ENCODE data around the gene CD300LB.
"Not testable (repeated sequence)": the region's sequence is repeated elsewhere in the genome, so short reads cannot be mapped to it uniquely, and the experiment has no call there.

Gene CD300LB

DNA sequence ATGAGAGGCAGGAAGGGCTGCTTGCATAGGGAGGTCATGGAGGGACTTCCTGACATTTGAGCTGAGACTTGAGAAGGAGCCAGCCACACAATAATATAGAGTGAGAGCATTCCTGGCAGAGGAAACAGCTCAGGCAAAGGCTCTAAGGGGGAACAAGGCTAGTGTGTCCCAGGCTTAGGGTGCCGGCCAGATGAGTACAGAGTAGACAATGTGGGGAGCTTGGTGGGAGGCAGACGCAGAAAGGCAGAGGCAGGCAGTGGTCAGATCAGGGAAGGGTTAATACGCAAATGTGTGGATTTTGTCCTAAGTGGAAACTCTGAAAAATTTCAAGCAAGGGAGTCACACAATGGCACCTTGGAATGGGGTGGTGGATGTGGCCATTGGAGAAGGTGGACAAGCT lies 31.3 kb downstream of the CD300LB start:
- no peak for DNase-seq (ENCODE audit: low read depth in 1 of 2, low spot score in 1 of 2)

DNA sequence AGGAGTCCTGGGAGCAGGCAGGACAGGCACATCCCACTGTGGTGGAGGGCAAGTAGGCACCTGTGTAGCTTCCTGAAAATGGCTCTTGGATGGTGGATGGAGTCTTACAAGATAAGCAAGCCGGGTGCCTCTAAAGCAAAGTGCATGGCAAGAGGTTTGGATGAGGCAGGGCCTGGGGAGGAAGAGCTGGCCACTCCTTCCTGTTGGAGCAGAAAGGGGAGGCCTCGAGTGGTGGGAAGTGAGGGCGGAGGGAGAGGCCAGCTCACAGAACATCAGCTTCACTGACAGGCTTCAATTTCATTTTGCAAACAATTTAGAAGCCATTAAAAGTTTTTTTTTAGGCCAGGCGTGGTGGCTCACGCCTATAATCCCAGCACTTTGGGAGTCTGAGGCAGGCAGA lies 33.8 kb downstream of the CD300LB start:
- DNase-seq (ENCODE audit: low read depth in 1 of 2, low spot score in 1 of 2) = no peak

DNA sequence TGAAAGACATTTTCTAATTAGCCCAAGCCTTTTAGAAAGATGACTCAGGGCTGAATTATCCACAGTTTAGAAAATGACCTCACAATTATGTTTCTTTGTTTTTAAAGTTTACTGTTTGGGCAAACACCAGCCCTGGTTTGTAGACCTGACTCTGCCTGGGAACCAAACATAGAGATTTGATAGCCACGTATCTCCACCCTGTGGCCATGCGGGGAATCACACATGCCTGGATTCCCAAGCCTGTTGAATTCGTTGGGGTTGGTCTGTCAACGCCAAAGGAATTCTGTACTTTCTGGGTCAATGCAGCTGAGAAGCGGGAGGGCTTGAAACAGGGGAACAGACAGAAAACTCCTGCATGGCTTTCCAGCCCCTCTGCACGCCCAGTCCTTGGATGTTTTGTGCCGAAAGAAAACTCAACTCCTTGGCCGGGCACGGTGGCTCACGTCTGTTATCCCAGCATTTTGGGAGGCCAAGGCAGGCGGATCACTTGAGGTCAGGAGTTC lies 37.9 kb downstream of the CD300LB start:
- DNase-seq (ENCODE audit: low read depth in 1 of 2, low spot score in 1 of 2) = peak; percentile 32 to 56

DNA sequence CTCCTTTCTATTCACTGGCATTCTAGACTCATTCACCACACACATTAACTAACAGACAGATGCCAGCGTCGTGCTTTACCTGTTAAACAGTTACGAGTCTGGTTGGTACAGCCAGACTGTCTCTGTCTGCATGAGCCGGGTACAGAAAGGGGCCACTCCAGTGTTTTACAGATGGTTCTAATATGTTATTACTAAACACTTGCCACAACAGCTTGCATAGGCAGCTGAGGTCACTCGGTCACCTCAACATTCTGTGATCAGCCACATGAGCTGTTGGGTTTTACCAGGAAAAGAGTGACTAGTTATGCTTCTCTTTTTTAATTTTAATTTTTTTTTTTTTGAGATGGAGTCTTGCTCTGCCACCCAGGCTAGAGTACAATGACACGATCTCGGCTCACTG lies 39.6 kb downstream of the CD300LB start:
- no peak for DNase-seq (ENCODE audit: low read depth in 1 of 2, low spot score in 1 of 2)

DNA sequence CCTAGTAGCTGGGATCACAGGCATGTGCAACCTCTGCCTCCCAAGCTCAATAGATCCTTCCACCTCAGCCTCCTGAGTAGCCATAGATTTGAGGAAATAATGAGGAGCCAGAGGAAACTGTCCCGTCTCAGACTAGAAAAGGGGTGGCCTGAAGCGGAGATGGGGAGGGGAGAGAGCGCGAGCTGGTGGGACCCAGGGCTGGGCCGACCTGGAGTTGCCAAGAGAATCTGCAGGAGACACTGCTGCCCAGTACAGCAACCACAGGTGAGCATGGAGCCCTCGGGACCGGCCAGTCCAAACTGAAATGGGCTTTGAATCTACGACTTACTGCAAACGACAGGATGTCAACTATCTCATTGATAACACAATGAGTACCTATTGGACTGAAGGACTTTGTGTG lies 40.6 kb downstream of the CD300LB start:
- DNase-seq (ENCODE audit: low read depth in 1 of 2, low spot score in 1 of 2) = no peak

DNA sequence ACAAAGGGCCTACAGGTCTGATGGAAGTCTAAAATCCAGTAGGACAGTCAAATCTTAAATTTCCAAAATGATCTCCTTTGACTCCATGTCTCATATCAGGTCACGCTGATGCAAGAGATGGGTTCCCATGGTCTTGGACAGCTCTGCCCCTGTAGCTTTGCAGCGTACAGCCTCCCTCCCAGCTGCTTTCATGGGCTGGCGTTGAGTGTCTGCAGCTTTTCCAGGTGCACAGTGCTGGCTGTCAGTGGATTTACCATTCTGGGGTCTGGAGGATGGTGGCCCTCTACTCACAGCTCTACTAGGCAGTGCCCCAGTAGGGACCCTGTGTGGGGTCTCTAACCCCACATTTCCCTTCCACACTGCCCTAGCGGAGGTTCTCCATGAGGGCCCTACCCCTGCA lies 43.0 kb downstream of the CD300LB start:
- DNase-seq (ENCODE audit: low read depth in 1 of 2, low spot score in 1 of 2) = not testable (repeated sequence)

DNA sequence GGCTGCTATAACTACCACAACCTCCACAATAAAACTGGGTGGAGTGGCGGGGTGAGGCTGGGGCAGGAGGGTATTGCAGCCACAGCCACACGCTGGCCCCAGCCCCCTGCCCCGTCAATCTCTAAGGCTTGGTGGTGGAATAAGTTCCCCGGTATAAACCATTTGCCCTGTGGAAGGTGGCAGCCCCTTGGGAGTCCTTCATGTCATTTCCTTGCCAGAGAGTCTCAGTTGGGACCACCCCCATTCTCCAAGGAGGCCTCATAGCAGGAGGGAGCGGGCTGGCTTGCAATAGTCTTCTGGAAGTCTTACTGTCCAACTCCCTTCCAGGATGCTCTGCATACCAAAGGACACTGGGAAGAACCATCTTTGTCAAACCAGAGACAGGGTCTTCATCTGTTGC lies 45.4 kb downstream of the CD300LB start:
- DNase-seq (ENCODE audit: low read depth in 1 of 2, low spot score in 1 of 2) = no peak

DNA sequence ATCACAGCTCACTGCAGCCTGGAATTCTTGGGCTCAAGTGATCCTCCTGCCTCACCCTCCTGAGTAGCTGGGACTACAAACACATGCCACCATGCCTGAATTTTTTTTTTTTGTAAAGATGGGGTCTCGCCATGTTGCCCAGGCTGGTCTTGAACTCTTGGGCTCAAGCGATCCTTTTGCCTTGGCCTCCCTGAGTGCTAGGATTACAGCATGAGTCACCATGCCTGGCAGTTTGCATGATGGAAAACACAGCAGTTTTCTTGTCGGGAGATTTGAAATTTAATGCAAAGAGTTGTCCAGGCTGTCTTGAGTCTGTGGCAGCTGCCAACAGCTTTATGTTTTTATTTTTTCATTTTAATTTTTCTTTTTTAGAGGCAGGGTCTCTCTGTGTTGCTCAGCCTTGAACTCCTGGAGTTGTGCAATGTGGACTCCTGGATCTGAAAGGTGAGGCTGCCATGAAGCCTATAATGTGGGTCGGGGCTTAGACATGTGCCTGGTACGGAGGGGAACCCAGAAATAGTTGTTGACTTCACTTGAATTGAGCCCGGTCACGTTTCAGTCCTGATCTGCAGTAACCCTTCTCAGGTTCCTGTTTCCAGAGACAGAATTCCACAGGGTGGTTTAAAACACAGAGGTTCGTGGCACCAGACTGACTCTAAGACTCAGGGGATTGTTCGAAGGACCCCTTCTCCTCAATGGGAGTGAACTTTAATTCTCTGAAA lies 46.1 kb downstream of the CD300LB start:
- DNase-seq (ENCODE audit: low read depth in 1 of 2, low spot score in 1 of 2) = no peak

DNA sequence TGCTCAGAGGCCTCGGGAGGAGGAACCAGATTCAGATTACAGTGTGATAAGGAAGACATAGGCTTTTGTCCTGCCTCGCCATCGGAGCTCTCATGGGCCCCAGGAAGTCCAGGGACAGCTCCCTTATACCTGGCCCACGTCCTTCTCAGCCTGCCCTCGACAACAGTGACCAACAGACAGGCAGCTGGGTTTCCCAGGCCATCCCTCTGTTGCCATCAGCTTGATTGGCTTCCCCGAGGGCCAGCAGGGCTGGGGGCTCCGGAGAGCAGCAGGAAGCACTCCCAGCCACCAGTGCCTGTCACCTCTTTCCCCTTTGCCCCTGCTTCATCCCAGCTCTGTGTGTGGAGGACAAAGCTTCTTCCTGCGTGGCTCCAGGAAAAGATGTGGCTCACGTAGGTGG lies 47.2 kb downstream of the CD300LB start:
- DNase-seq (ENCODE audit: low read depth in 1 of 2, low spot score in 1 of 2) = no peak

DNA sequence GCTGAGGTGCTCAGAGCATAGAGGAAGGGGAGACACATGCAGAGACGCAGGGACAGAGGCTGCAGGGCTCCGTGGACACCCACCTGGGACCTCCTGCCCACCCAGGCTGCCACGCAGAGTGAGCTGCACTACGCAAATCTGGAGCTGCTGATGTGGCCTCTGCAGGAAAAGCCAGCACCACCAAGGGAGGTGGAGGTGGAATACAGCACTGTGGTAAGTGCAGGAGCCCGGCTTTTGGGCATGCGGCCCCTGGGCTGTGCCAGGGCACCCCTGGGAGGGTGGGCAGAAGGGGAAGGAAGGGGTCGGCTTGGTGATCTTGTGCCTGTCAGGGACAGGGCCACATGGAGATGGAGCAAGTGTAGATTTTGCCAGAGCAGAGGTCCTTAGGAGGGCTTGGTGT lies 49.7 kb downstream of the CD300LB start:
- no peak for DNase-seq (ENCODE audit: low read depth in 1 of 2, low spot score in 1 of 2)

DNA sequence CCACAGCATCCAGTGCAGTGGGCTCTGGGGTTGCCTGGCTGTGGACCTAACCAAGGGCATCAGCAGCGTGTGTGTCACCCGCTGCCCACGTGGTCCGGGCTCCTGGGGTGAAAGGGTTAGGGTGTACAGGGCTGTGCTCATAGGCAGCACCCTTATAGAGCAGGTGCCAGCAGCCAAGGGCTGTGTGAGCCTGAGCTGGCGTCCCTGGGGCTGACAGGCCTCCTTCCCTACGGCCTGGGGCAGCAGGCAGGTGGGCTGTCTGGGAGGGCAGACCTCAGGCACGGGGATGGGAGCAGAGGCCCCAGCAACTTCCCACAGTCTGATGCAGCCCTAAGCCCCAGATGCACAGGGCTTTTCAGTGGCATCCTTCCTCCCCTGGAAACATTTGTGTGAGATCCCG lies 51.0 kb downstream of the CD300LB start:
- DNase-seq (ENCODE audit: low read depth in 1 of 2, low spot score in 1 of 2) = no peak

DNA sequence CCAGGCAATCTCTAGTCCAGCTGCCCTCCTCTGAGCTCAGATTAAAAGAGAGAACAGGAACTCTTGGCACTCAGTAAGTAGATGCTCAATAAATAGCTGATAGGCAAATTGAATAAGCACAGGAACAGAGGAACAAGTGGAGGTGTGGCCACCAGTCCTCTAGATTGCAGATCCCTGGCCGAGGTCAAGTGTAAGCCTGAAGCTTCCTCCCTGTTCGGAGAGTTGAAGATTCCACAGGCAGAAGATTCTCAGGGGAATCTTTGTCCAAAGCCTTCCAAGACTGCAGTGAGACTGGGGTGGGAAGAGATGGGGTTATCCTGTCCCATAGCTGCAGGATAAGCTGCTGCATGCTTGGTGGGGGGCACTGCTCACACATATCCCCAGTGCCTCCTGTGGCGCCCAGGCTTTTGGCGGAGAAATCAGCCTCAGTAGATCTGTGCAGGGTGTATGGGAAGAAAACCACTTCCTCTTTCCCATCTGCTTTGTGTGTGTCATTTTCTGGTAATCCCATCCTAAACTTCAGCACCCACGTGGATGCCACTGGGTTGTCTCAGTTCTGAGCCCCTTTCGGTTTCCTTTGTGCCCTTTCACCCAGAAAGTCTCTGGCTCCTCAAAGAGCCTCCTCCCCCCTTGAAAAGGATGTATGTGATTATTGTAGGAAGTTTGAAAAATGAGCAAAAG lies 52.7 kb downstream of the CD300LB start:
- no peak for DNase-seq (ENCODE audit: low read depth in 1 of 2, low spot score in 1 of 2)

DNA sequence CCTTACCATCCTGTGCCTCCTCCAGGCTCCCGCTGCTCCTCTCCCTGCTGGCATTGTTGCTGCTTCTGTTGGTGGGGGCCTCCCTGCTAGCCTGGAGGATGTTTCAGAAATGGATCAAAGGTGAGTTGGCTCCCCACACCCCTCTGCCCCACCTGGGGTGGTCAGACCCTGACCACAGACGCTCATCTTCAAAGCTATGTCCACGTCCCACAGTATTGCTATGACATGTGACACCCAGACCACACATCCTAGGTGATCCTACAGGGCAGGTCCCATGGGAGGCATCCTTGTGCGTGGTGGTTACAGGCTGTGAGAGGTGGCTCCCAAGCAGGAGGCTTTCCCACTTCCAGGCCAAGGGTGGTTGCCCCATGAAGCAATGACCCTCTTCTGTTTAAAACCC lies 53.9 kb downstream of the CD300LB start:
- DNase-seq (ENCODE audit: low read depth in 1 of 2, low spot score in 1 of 2) = no peak

DNA sequence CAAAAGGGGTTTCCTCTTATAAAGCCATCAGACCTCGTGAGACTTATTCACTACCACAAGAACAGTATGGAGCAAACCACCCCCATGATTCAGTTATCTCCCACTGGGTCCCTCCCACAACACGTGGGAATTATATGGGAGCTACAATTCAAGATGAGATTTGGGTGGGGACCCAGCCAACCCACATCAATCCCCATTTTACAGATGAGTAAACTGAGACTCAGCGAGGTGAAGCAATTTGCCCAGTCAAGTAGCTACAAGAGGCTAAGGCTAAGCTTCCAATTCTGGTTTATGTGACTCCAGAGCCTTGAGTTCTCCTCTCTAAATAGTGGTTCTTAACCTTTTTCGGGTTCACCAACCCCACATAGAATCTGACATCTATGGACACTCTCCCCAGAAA lies 56.1 kb downstream of the CD300LB start:
- no peak for DNase-seq (ENCODE audit: low read depth in 1 of 2, low spot score in 1 of 2)

DNA sequence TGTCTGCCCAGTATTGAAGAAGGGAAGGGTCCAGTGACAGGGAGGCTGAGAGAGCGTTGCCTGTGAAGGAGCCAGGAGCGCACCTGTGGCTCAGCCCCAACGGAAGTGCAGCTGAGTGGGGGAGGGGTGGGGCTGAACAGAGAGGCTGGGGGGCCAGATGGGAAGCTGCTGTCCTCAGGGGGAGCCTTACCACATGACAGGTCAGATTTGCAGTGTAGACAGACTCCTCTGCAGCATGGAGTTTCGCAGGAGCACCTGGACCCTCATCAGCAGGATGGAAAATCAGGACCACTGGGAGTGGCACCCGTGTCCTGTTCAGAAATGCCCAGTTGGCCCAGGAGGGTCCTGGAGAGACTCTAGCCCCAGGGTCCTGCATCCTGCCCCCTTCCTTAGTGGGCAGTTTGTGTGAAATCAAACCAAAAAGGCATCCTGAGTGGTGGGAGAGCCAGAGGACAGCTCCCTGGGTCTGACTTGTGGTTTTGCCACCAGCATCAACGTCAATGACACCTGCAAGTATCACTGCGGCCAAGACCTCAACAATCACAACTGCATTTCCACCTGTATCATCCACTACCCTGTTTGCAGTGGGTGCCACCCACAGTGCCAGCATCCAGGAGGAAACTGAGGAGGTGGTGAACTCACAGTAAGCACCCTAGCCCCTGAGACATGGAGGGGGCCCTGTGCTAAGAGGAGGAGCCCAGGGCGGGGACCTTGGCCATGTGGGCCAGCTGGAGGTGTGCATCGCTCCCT lies 57.1 kb downstream of the CD300LB start:
- no peak for DNase-seq (ENCODE audit: low read depth in 1 of 2, low spot score in 1 of 2)

DNA sequence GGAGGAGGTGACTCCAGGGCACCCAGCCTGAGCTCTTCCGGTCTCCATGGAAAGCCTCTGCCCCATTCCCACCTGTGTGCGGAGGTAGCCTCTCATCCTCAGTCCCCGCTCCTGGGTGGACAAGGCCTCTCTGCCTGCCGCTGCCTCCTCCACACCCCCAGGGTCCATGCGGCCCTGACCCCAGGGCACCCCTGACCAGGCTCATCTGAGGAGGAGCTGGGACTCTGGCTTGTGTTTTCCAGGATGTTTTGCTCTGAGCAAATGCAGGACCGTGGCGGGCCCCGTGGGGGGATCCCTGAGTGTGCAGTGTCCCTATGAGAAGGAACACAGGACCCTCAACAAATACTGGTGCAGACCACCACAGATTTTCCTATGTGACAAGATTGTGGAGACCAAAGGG lies 58.0 kb downstream of the CD300LB start:
- DNase-seq (ENCODE audit: low read depth in 1 of 2, low spot score in 1 of 2) = no peak

DNA sequence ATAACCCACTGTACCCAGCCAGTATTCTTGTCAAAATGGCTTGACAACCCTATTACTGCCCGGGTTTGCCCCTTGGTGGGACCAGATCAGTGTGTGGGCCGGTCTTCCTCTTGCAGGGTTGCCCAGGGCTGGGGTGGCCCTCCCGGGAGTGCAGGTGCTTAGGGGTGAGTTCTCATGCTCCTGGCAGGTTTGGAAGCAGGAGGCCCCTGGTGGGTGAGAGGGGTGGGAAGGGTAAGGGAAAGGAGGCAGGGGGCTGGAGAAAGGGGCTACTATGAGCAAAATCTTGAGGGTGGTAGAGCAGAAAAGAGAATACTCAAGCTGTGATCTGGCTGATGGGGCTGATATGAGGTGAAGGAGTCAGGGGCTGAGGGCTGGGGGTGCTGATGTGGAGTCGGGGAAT lies 58.4 kb downstream of the CD300LB start:
- DNase-seq (ENCODE audit: low read depth in 1 of 2, low spot score in 1 of 2) = no peak

DNA sequence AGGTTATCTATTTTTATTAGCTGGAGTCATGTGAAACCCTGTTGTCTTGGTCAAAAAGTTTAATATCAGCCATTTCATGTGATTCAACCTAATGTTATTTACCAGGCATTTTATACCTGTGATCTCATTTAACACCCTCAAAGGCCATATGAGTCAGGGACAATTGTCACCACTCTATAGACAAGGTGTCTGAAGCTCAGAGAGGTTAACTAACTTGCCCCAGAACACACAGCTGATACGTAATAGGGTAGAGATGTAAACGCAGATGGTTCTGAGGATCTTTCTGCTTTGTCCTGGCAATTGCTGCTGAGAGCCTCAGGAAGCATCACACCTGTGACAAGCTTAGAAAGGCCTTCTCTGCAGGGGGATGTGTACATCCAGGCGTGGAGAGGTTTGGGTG lies 59.9 kb downstream of the CD300LB start:
- DNase-seq (ENCODE audit: low read depth in 1 of 2, low spot score in 1 of 2) = no peak
